Hematopoietic multipotent progenitor cell treated with erythropoietin and hydrocortisone succinate and interleukin-3 and kit ligand, for 6 days (in vitro differentiated cells): ENCODE measurements around the gene NMU.
"Not testable (repeated sequence)": the region's sequence is repeated elsewhere in the genome, so short reads cannot be mapped to it uniquely, and the experiment has no call there.

Source experiments
- DNase-seq: peaks from one replicate; pipeline ENCODE4 v3.0.0-alpha.2; 2015

NMU gene

GRCh38 chr4:55618546-55619143 is 17.5 kb downstream of the NMU start:
- no peak for DNase-seq

DNA sequence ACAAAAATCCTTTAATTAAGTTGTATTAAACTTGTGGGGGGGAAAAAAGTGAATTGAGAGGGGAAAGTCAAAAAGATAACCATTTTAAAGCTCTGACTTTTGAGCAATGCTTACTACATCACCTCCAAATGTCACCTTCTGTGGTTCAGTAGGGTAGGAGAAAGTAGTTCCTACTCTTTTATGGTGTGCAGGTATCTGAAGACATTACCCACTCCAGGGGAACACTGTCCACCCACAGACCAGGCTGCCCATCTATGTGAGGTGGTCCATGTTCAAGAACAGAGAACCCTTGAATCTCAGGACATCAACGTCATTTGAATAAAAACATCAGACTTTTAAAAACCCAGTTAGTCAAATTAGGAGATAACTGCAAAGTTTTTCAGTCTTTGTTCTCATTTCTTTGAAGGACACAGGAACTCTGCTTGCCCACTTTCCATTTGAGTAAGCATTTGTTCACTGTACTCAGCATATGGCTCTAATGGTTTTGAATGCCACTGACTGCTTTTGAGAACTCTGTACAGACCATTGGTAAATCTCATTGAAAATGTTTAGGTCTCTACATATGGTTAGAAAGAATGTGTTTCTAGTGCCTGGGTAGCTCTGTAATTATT is 18.4 kb downstream of the NMU start:
- DNase-seq = no peak

DNA sequence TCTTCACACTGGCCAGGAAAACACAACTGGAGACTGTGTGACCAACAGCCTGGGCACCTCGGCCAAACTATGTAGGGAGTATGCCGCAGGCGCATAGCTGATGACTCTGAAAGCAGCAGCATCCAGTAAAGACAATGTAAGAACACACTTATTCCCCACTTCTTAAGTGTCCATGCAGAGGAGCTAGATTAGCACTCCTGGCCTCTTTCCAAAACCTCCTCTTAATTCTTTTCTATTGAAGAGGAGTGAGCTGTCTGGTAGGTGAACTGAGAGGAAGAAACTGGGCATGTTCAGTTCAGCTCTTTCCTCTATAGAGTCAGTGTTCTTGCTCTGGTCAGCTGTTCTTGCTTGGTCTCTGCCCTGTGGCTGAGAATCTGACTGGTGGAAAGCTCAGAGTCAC is 21.1 kb downstream of the NMU start:
- DNase-seq = peak; percentile 24

DNA sequence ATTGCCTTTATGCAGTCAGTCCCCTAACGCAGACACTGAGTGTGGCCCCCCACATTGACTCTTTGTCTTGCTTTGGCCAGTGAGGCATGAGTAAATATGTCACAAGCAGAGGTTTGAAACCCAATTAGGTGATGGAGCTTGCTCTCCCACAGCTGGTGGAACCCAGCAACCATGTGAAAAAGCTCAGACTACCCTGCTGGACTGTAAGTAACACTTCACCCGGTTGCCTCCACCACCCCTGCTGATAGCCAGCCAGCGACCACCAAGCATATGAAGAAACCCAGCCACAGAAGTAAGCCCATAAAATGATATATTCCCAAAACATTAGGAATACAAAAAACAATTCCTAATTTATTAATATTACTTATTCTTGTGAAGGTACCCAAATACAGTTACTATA is 22.5 kb downstream of the NMU start:
- DNase-seq = no peak

DNA sequence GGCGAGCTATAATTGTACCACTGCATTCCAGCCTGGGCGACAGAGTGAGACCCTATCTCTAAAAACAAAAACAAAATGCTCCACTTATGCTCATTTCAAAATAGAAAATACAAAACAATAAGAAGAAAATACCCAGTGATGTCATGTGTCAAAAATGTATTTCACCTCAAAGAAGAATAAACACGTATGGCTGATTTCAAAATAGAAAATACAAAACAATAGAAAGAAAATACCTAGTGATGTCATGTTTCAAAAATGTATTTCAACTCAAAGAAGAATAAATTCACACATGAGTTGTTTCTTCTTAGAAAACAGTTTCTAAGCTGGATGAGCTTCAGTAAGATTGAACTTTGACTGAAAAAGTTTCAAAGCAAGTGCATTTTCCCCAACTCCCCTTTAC is 23.8 kb downstream of the NMU start:
- DNase-seq = no peak

GRCh38 chr4:55611358-55612059 is 24.6 kb downstream of the NMU start:
- no peak for DNase-seq

DNA sequence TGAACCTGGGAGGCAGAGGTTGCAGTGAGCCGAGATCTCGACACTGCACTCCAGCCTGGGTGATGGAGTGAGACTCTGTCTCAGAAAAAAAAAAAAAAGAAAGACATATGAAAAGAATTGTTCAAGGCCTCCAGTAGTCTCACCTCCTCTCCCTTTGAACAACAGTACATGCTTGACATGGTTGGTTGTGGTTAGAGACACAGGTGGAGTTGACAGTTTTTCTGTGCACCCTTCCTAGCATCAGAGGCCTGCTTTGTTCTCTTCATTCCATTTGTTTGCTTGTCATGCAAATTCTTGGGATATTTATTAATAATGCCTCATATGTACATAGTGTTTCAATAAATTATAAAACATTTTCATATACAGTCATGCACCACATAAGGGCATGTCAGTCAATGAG is 25.7 kb downstream of the NMU start:
- DNase-seq = no peak

DNA sequence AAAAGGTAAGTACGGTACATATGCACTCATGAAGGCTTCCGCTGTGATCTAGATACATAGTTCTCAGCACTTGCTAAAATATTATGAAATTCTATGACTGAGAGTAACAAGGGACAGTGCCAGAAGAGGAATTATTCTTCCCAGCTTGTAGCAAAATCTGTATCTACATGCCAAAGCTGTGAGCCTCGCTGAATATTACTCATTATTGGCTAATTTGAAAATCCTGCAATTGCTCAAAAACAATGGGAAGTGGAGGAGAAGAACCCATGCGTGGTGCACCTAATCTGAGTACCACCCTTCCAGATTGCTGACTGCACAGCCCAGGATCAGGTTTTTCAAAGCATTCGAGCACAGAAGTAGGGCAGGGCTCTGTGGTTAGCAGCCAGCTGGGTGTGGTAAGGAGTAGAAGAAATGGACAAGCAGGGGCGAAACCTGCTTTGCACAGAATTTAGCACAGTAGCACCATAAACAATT is 26.7 kb downstream of the NMU start:
- DNase-seq = peak; percentile 66

GRCh38 chr4:55608591-55608990 is 27.5 kb downstream of the NMU start:
- DNase-seq = no peak

DNA sequence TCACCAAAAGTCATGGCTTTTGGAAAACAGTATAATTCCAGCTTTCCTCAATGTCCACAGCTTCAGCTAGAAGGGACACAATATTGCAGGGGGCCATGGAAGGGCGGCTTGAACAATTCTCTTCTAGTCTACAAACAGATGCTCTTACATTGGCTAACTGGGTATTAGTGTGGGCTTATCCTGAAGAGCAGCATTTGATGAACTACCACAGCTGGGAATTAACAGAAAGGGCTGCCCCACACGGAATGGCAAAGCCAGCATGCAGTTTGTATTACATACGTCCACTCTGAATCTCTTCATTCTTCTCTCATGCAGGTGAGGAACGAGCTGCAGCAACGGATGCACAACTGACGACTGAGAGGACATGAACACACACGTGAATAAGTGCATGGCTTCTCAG is 31.1 kb downstream of the NMU start:
- no peak for DNase-seq

- no peak for DNase-seq
These were observed 35.5 kb downstream of the NMU start for GRCh38 chr4:55600640-55601039.

- no peak for DNase-seq
These were observed 37.5 kb downstream of the NMU start for GRCh38 chr4:55598641-55599040.

DNA sequence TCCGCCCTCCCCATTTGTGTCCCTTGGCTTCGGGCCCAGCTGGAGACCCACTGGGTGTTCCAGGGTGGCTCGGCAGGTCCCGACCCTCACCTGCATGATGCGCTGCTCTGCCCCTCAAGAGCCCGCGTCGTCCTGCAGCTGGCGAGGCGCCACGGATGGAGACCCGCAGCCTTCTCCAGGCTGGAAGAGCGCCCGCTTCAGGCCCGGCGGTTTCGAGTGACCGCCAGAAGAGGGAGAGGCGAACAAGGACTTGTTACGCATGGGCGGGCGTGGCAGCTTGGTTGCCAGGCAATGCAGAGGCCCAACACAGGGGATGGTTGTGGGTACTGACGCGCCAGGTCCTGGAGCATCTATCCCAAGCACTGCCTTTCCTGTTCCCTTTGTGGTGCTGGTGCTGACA is 44.1 kb downstream of the NMU start, which contains the start of gene PDCL2:
Gene PDCL2, minus strand, starts transcription at position 232 of the 400 bp plus-strand sequence. Its CDS starts 136 bp downstream, at position 96.
- no peak for DNase-seq

GRCh38 chr4:55588160-55588559 is 47.9 kb downstream of the NMU start:
- no peak for DNase-seq

DNA sequence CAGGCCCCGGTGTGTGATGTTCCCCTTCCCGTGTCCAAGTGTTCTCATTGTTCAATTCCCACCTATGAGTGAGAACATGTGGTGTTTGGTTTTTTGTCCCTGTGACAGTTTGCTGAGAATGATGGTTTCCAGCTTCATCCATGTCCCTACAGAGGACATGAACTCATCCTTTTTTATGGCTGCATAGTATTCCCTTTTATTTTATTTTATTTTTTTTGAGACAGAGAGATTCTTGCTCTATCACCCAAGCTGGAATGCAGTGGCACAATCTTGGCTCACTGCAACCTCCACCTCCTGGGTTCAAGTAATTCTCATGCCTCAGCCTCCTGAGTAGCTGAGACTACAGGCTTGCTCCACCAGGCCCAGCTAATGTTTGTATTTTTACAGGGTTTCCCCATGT is 53.3 kb downstream of the NMU start:
- DNase-seq = not testable (repeated sequence)

- no peak for DNase-seq
These were observed 57.6 kb downstream of the NMU start for GRCh38 chr4:55578341-55579010.

DNA sequence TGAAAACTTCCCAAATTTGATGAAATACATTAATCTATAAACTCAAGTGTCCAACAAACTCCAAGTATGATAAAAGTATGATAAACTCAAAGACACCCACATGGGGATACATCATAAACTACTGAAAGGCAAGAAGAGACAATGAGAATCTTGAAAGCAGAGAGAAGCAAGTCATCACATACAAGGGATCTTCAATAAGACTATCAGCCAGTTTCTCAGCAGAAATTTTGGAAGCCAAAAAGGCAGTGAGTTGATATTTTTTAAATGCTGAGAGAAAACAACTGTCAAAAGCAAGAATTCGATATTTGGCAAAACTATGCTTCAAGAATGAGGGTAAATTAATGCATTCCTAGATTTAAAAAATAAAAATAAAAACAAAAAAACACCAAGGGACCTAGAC is 60.6 kb downstream of the NMU start:
- DNase-seq = no peak

DNA sequence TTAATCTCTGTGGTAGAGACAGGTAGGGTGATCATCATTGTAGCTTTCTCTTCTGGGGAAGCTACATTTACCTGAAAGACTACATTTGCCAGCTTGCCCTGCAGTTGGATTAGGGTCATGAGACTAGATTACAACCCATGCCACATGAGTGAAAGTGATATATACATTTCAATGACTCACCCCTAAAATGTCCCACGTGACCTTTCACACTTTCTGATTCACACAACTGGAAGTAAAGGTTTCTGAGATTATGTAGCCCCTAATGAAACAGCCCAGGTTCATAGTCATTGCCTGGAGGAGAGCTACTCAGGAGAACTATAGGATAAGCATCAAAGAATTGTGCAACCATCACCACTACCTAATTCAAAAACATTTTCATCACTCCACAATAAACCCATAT is 61.8 kb downstream of the NMU start:
- DNase-seq = no peak

GRCh38 chr4:55571806-55572205 is 64.3 kb downstream of the NMU start:
- DNase-seq = no peak

GRCh38 chr4:55568905-55569504 is 67.1 kb downstream of the NMU start:
- DNase-seq = no peak

DNA sequence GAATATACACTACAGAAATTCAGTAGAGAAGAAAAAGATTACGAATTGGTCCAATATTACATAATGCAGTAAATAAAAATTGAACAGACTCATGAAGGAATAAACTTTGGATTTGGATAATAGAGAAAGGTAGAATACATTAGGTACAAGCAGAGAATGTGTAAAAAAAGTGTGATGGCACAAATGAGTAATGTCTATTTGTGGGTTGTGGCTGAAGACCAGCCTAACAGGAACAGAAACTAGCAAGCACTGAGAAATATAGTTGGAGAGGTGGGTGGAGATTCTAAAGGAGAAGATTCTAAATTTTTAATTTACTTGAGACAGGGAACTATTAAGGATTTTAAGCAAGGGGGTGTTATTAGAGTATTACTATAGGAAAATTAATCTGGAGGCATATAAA is 74.2 kb downstream of the NMU start:
- no peak for DNase-seq

- no peak for DNase-seq
These were observed 76.0 kb downstream of the NMU start for GRCh38 chr4:55560096-55560495.

DNA sequence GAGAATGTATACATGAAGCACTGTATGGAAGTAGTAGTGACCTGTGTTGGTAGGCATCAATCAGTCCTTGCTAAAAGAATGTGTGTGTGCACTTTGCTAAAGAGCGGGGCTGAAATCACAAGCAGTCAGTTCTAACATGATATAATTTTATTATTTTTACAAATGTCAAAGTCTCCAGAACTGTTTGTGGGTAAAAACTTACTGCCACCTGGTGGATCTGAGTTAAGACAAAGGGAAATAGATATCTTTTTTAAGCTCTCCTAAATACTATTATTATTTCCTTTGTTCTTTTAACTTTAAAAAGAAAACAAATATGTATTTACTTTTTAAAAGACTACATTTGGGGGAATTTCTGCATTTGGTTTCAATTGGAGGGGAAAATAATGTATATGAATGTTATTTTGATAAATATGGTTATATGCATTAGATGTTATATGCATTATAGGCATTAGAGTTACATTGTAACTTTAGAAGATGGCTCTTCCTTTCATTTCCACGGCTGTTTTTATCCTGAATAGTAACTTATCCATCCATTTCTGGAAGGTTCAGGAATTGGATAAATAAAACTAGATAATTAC is 81.6 kb downstream of the NMU start:
- DNase-seq = peak; percentile 59
